Measurements from ENCODE around the gene ADAM12.

Gene ADAM12, protein sequence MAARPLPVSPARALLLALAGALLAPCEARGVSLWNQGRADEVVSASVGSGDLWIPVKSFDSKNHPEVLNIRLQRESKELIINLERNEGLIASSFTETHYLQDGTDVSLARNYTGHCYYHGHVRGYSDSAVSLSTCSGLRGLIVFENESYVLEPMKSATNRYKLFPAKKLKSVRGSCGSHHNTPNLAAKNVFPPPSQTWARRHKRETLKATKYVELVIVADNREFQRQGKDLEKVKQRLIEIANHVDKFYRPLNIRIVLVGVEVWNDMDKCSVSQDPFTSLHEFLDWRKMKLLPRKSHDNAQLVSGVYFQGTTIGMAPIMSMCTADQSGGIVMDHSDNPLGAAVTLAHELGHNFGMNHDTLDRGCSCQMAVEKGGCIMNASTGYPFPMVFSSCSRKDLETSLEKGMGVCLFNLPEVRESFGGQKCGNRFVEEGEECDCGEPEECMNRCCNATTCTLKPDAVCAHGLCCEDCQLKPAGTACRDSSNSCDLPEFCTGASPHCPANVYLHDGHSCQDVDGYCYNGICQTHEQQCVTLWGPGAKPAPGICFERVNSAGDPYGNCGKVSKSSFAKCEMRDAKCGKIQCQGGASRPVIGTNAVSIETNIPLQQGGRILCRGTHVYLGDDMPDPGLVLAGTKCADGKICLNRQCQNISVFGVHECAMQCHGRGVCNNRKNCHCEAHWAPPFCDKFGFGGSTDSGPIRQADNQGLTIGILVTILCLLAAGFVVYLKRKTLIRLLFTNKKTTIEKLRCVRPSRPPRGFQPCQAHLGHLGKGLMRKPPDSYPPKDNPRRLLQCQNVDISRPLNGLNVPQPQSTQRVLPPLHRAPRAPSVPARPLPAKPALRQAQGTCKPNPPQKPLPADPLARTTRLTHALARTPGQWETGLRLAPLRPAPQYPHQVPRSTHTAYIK

DNA sequence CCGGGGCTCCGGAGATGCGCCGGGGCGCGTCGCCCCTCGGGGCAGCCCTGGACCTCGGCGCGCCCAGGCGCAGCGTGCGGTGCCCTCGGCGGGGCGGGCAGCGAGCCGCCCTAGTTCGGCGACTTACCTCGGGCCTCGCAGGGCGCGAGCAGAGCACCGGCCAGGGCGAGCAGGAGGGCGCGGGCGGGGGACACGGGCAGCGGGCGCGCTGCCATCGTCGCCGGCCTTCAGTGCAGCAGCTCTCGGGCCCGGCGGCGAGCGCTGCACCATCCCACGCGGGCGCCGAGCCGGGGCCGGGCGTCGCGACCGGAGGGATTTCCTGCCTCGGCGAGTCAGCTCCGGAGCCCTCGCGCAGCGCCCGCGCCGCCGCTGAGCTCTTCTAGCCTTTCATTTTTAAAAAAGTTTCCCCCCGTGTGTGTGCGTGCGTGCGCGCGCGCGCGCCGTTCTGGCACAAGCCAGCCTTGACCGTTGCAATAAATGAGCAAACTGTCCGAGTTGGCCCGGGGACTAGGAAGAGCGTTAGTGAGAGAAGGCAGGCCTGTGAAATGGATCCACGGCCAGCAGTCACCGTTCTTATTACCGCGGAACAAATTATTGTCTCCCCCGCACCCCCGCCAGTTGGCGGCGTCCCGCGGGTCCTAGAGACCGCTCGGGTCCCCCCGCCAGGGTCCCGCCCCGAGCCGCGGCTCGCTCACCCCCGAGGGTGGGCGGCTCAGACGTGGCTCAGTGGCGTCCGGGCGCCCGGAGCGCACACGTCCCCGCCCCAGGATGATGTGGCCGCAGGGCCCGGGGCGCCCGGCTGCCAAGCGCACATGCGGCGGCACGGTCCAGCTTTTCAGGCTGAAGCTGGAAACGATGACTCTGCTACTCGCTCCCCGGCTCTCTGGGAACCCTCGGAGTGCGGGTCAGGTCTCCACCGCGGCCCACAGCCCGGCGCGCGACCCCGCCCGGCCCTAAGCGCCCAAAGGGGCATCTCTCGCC, at the start of gene ADAM12:
Gene ADAM12, minus strand, starts transcription at position 547 of the 981 bp plus-strand sequence. Its CDS starts 332 bp downstream, at position 215.
- no peak within 1 kb of the TSS for H3K4me2 ChIP-seq (ENCODE audit: insufficient read depth, low read length)
- DNase-seq = no peak
- no peak within 1 kb of the TSS for H2AFZ ChIP-seq (ENCODE audit: low read depth, low read length)
- no peak for TF ChIP-seq EZH2 (IDR thresholded peaks at IDR 0.05; ENCODE audit: borderline replicate concordance, low read depth, low read length, severe bottlenecking)
- TF ChIP-seq, protein P1, sequence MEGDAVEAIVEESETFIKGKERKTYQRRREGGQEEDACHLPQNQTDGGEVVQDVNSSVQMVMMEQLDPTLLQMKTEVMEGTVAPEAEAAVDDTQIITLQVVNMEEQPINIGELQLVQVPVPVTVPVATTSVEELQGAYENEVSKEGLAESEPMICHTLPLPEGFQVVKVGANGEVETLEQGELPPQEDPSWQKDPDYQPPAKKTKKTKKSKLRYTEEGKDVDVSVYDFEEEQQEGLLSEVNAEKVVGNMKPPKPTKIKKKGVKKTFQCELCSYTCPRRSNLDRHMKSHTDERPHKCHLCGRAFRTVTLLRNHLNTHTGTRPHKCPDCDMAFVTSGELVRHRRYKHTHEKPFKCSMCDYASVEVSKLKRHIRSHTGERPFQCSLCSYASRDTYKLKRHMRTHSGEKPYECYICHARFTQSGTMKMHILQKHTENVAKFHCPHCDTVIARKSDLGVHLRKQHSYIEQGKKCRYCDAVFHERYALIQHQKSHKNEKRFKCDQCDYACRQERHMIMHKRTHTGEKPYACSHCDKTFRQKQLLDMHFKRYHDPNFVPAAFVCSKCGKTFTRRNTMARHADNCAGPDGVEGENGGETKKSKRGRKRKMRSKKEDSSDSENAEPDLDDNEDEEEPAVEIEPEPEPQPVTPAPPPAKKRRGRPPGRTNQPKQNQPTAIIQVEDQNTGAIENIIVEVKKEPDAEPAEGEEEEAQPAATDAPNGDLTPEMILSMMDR (IDR thresholded peaks at IDR 0.05; ENCODE audit: borderline replicate concordance, extremely low read depth, low read length, poor library complexity, severe bottlenecking) = no peak
- H3K79me2 ChIP-seq (ENCODE audit: insufficient read depth, low read length) = no peaks in the 10 kb centered on the region
- ATAC-seq (ENCODE audit: insufficient read depth, low read depth) = no peak
- H3K4me3 ChIP-seq (ENCODE audit: low read depth in 1 of 2, low read length in 2 of 2) = no peak within 1 kb of the TSS
- no peak within 1 kb of the TSS for H3K9ac ChIP-seq (ENCODE audit: low read depth, low read length)
- no peaks in the 10 kb centered on the region for H4K20me1 ChIP-seq (ENCODE audit: insufficient read depth, low read length)
- H3K4me1 ChIP-seq (ENCODE audit: insufficient read depth, low read length) = no peaks in the 10 kb centered on the region
- no peak within 1 kb of the TSS for H3K27ac ChIP-seq (ENCODE audit: low read length)
- no peaks in the 10 kb centered on the region for H3K27me3 ChIP-seq (ENCODE audit: insufficient read depth, low read length, poor library complexity)
- H3K9me3 ChIP-seq (ENCODE audit: insufficient read depth, low read length, severe bottlenecking) = peaks cover 4% of the 10 kb centered on the region
- H3K36me3 ChIP-seq (ENCODE audit: insufficient read depth, low read length) = no peaks in the 10 kb centered on the region

- DNase-seq = no peak
- TF ChIP-seq, protein P1 (IDR thresholded peaks at IDR 0.05; ENCODE audit: borderline replicate concordance, extremely low read depth, low read length, poor library complexity, severe bottlenecking) = no peak
- no peak for TF ChIP-seq EZH2 (IDR thresholded peaks at IDR 0.05; ENCODE audit: borderline replicate concordance, low read depth, low read length, severe bottlenecking)
- no peak for ATAC-seq (ENCODE audit: insufficient read depth, low read depth)
Observed at GRCh38 chr10:126437635-126438406, 49.5 kb upstream of the ADAM12 start.

DNA sequence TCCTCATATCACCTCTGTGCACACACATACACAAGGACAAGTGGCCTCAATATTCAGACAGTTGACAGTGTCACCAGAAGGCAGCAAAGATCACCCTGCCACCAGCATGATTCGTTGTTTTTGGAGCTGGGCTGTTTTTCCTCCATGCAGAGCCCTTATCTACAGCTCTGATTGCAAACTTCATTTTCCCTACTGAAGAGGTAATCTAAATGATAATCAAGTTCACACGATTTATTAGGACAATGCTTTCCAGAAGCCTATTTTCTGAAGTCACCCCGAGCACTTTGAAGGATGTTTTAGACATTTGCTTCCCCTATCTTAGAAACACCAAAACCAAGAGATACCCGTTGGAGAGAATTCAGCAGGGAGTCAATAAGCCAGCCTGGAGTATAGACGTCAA, 46.0 kb upstream of the ADAM12 start:
- no peaks in the 10 kb centered on the region for H3K79me2 ChIP-seq (ENCODE audit: insufficient read depth, low read length)
- H4K20me1 ChIP-seq (ENCODE audit: insufficient read depth, low read length) = no peaks in the 10 kb centered on the region
- ATAC-seq (ENCODE audit: insufficient read depth, low read depth) = no peak
- H3K4me3 ChIP-seq (ENCODE audit: low read depth in 1 of 2, low read length in 2 of 2) = no peak overlapping the region
- H3K9ac ChIP-seq (ENCODE audit: low read depth, low read length) = no peak overlapping the region
- H2AFZ ChIP-seq (ENCODE audit: low read depth, low read length) = no peak overlapping the region
- no peaks in the 10 kb centered on the region for H3K27me3 ChIP-seq (ENCODE audit: insufficient read depth, low read length, poor library complexity)
- H3K4me2 ChIP-seq (ENCODE audit: insufficient read depth, low read length) = no peak overlapping the region
- H3K9me3 ChIP-seq (ENCODE audit: insufficient read depth, low read length, severe bottlenecking) = no peaks in the 10 kb centered on the region
- TF ChIP-seq, protein P1 (IDR thresholded peaks at IDR 0.05; ENCODE audit: borderline replicate concordance, extremely low read depth, low read length, poor library complexity, severe bottlenecking) = no peak
- no peak for TF ChIP-seq EZH2 (IDR thresholded peaks at IDR 0.05; ENCODE audit: borderline replicate concordance, low read depth, low read length, severe bottlenecking)
- H3K27ac ChIP-seq (ENCODE audit: low read length) = no peak overlapping the region
- no peaks in the 10 kb centered on the region for H3K36me3 ChIP-seq (ENCODE audit: insufficient read depth, low read length)
- no peak for DNase-seq
- peaks cover 40% of the 10 kb centered on the region for H3K4me1 ChIP-seq (ENCODE audit: insufficient read depth, low read length)

More at GRCh38 chr10:126437635-126438406, 49.5 kb upstream of the ADAM12 start:
- no peaks in the 10 kb centered on the region for H4K20me1 ChIP-seq (ENCODE audit: insufficient read depth, low read length)
- peaks cover 26% of the 10 kb centered on the region for H3K4me1 ChIP-seq (ENCODE audit: insufficient read depth, low read length)
- H3K4me2 ChIP-seq (ENCODE audit: insufficient read depth, low read length) = no peak overlapping the region
- H3K27ac ChIP-seq (ENCODE audit: low read length) = no peak overlapping the region
- no peak overlapping the region for H2AFZ ChIP-seq (ENCODE audit: low read depth, low read length)
- no peak overlapping the region for H3K4me3 ChIP-seq (ENCODE audit: low read depth in 1 of 2, low read length in 2 of 2)
- no peaks in the 10 kb centered on the region for H3K36me3 ChIP-seq (ENCODE audit: insufficient read depth, low read length)
- H3K79me2 ChIP-seq (ENCODE audit: insufficient read depth, low read length) = no peaks in the 10 kb centered on the region
- H3K9me3 ChIP-seq (ENCODE audit: insufficient read depth, low read length, severe bottlenecking) = no peaks in the 10 kb centered on the region
- no peaks in the 10 kb centered on the region for H3K27me3 ChIP-seq (ENCODE audit: insufficient read depth, low read length, poor library complexity)
- H3K9ac ChIP-seq (ENCODE audit: low read depth, low read length) = no peak overlapping the region
